GM06990 (cell line): Measurements from ENCODE around the gene OR52A5.
"Not testable (repeated sequence)": the region's sequence is repeated elsewhere in the genome, so short reads cannot be mapped to it uniquely, and the experiment has no call there.

ENCODE experiments used
- DNase-seq: peaks from one replicate; pipeline ENCODE4 v3.0.0-alpha.2; 2011; ENCODE audit not compliant: insufficient read length; ENCODE audit errors: extremely low read depth
- H3K27me3 ChIP-seq: replicated peaks from 2 replicates; pipeline ENCODE4 v1.6.0; 2011; ENCODE audit warnings: low read length; ENCODE audit not compliant: control insufficient read depth, insufficient read depth
- H3K36me3 ChIP-seq: 2 replicates; pipeline ENCODE4 v1.5.1; 2011; ENCODE audit warnings: low read length; ENCODE audit not compliant: control insufficient read depth, insufficient read depth
- H3K4me3 ChIP-seq: replicated peaks from 2 replicates; pipeline ENCODE4 v1.5.1; 2011; ENCODE audit warnings: low read depth, mild to moderate bottlenecking, control low read depth, low read length
- CTCF ChIP-seq: IDR thresholded peaks from 2 replicates; pipeline ENCODE4 v1.5.1; 2011; ENCODE audit warnings: low read length, control low read depth, mild to moderate bottlenecking, inconsistent platforms; ENCODE audit not compliant: insufficient read depth, poor library complexity, severe bottlenecking

Gene OR52A5

GRCh38 chr11:5137996-5138395 lies at the start of gene OR52A5:
TSS of gene OR52A5 (minus strand) at chr11:5138356. CDS start at chr11:5132642, 5,714 bp downstream.
- no peak for TF ChIP-seq CTCF
- H3K27me3 ChIP-seq: no peaks in the 10 kb centered on the region
- H3K36me3 ChIP-seq: no peaks in the 10 kb centered on the region
- H3K4me3 ChIP-seq: no peak within 1 kb of the TSS
- DNase-seq: no peak

- Histone ChIP-seq H3K4me3 (no peak overlapping the region), H3K27me3 (no peaks in the 10 kb centered on the region), H3K36me3 (no peaks in the 10 kb centered on the region)
- DNase-seq: no peak
- TF ChIP-seq CTCF: no peak
Observed at GRCh38 chr11:5178046-5178837, 40.1 kb upstream of the OR52A5 start.

- H3K4me3 ChIP-seq: no peak overlapping the region
- TF ChIP-seq CTCF: no peak
- no peaks in the 10 kb centered on the region for H3K27me3 ChIP-seq
- H3K36me3 ChIP-seq: no peaks in the 10 kb centered on the region
- DNase-seq: no peak
Observed at GRCh38 chr11:5174934-5175333, 36.8 kb upstream of the OR52A5 start.

- H3K27me3 ChIP-seq: no peaks in the 10 kb centered on the region
- no peak for TF ChIP-seq CTCF
- no peak for DNase-seq
- no peaks in the 10 kb centered on the region for H3K36me3 ChIP-seq
- H3K4me3 ChIP-seq: no peak overlapping the region
Observed at GRCh38 chr11:5171856-5172255, 33.7 kb upstream of the OR52A5 start.

- not testable (repeated sequence) for DNase-seq, H3K27me3 ChIP-seq, H3K4me3 ChIP-seq, H3K36me3 ChIP-seq
Observed at GRCh38 chr11:5165898-5166297, 27.7 kb upstream of the OR52A5 start.

- DNase-seq, H3K4me3 ChIP-seq, H3K36me3 ChIP-seq: not testable (repeated sequence)
Observed at GRCh38 chr11:5164807-5165206, 26.7 kb upstream of the OR52A5 start.

GRCh38 chr11:5161045-5161444 lies 22.9 kb upstream of the OR52A5 start:
- H3K4me3 ChIP-seq: not testable (repeated sequence)

More at GRCh38 chr11:5164807-5165206, 26.7 kb upstream of the OR52A5 start:
- not testable (repeated sequence) for H3K27me3 ChIP-seq

GRCh38 chr11:5160217-5160616 lies 22.1 kb upstream of the OR52A5 start:
- H3K4me3 ChIP-seq, DNase-seq, H3K27me3 ChIP-seq, H3K36me3 ChIP-seq: not testable (repeated sequence)

More at GRCh38 chr11:5161045-5161444, 22.9 kb upstream of the OR52A5 start:
- H3K27me3 ChIP-seq, H3K36me3 ChIP-seq, DNase-seq: not testable (repeated sequence)
